ENCODE data around the gene KRTCAP2.

- TF ChIP-seq CTCF (IDR thresholded peaks at IDR 0.05; ENCODE audit: low read length): peak; percentile 100
- no peak for TF ChIP-seq EZH2 (optimal IDR thresholded peaks at IDR 0.05; ENCODE audit: low read depth, low read length)
Measured at GRCh38 chr1:155193275-155193990, 20.3 kb upstream of the KRTCAP2 start.
